ENCODE measurements around the gene KIFC1.

- TF ChIP-seq CTCF (IDR thresholded peaks at IDR 0.05) = no peak
- no peak for TF ChIP-seq REST (IDR thresholded peaks at IDR 0.05; ENCODE audit: insufficient read depth in 1 of 2, low read depth in 2 of 2, low read length in 1 of 2)
- no peak for TF ChIP-seq SIN3A (IDR thresholded peaks at IDR 0.05; ENCODE audit: borderline replicate concordance, insufficient read depth, low read depth, low read length)
- no peak for TF ChIP-seq POLR2AphosphoS5 (IDR thresholded peaks at IDR 0.05; ENCODE audit: low read depth, low read length)
Observed at GRCh38 chr6:33347816-33348215, 43.8 kb upstream of the KIFC1 start.
